Neural cell (in vitro differentiated cells): ENCODE measurements around the gene AP5B1. TPM values are rescaled to one million over a fixed set of nuclear protein-coding genes. Genes with fewer than 3 reads are reported as not detected.

Source experiments
- H2AFZ ChIP-seq: fragments of 200-600, 300-800 bp; sonication (generic), shearing (Covaris generic); 2 replicates; pipeline ENCODE4 v1.6.0; 2014; ENCODE audit warnings: low read depth, mild to moderate bottlenecking, antibody characterized with exemption, low read length, moderate library complexity
- H3F3A ChIP-seq: fragments of 200-600 bp; shearing (Covaris generic); 2 replicates; pipeline ENCODE4 v1.6.1; 2016; ENCODE audit warnings: mild to moderate bottlenecking, moderate library complexity, mixed read lengths, antibody characterized with exemption, low read length; ENCODE audit not compliant: insufficient read depth, poor library complexity, severe bottlenecking
- H3K27ac ChIP-seq: fragments of 200-600, 300-800 bp; sonication (generic), shearing (Covaris generic); 2 replicates; pipeline ENCODE4 v1.5.1; 2014; ENCODE audit warnings: mild to moderate bottlenecking, low read length, moderate library complexity
- H3K27me3 ChIP-seq: fragments of 300-800, 200-600 bp; sonication (generic), shearing (Covaris generic); 2 replicates; pipeline ENCODE4 v1.6.0; 2014; ENCODE audit warnings: mild to moderate bottlenecking, low read depth, low read length, moderate library complexity; ENCODE audit not compliant: insufficient read depth
- H3K36me3 ChIP-seq: fragments of 300-800, 200-600 bp; sonication (generic), shearing (Covaris generic); 2 replicates; pipeline ENCODE4 v1.5.1; 2014; ENCODE audit warnings: mild to moderate bottlenecking, antibody characterized with exemption, low read length, moderate library complexity; ENCODE audit not compliant: insufficient read depth
- H3K4me2 ChIP-seq: fragments of 300-800, 200-600 bp; sonication (generic), shearing (Covaris generic); 2 replicates; pipeline ENCODE4 v1.6.0; 2014; ENCODE audit warnings: mild to moderate bottlenecking, low read length
- H3K4me3 ChIP-seq: fragments of 300-800, 200-600 bp; sonication (generic), shearing (Covaris generic); 2 replicates; pipeline ENCODE4 v1.5.1; 2014; ENCODE audit warnings: mild to moderate bottlenecking, low read length, moderate library complexity
- H3K79me2 ChIP-seq: fragments of 200-600 bp; shearing (Covaris generic); replicated peaks from 2 replicates; pipeline ENCODE4 v1.6.0; 2014; ENCODE audit warnings: mild to moderate bottlenecking, low read length, moderate library complexity; ENCODE audit not compliant: insufficient read depth
- H3K9ac ChIP-seq: fragments of 300-800, 200-600 bp; sonication (generic), shearing (Covaris generic); 2 replicates; pipeline ENCODE4 v1.6.1; 2016; ENCODE audit warnings: mild to moderate bottlenecking, low read length, mixed read lengths
- H3K9me2 ChIP-seq: fragments of 200-600 bp; shearing (Covaris generic); 2 replicates; pipeline ENCODE4 v1.6.1; 2016; ENCODE audit warnings: mild to moderate bottlenecking, low read length, mixed read lengths; ENCODE audit not compliant: insufficient read depth
- H3K9me3 ChIP-seq: fragments of 200-600, 300-800 bp; sonication (generic), shearing (Covaris generic); 2 replicates; pipeline ENCODE4 v1.6.1; 2016; ENCODE audit warnings: mild to moderate bottlenecking, mixed run types, low read length, moderate library complexity, mixed read lengths
- H4K20me1 ChIP-seq: fragments of 200-600 bp; shearing (Covaris generic); 2 replicates; pipeline ENCODE4 v1.6.1; 2016; ENCODE audit warnings: mild to moderate bottlenecking, mixed run types; ENCODE audit not compliant: insufficient read depth
- EP300 ChIP-seq: fragments of 450-650 bp; conservative IDR thresholded peaks from 2 replicates; pipeline ENCODE4 v1.6.1; 2014; ENCODE audit warnings: antibody characterized with exemption, mild to moderate bottlenecking, moderate library complexity; ENCODE audit not compliant: poor library complexity, severe bottlenecking
- EZH2 ChIP-seq: fragments of 200-600, 300-800 bp; shearing (Covaris generic), sonication (generic); IDR thresholded peaks from 2 replicates; pipeline ENCODE4 v1.6.1; 2014; ENCODE audit warnings: antibody characterized with exemption, low read length, borderline replicate concordance, mild to moderate bottlenecking; ENCODE audit not compliant: insufficient read depth, poor library complexity, severe bottlenecking
- MXI1 ChIP-seq: fragments of 450-650 bp; conservative IDR thresholded peaks from 2 replicates; pipeline ENCODE4 v1.6.1; 2014; ENCODE audit warnings: antibody characterized with exemption, mild to moderate bottlenecking; ENCODE audit not compliant: poor library complexity, severe bottlenecking
- POLR2AphosphoS5 ChIP-seq: IDR thresholded peaks from 2 replicates; pipeline ENCODE4 v1.6.1; 2012
- RAD21 ChIP-seq: fragments of 450-650 bp; conservative IDR thresholded peaks from 2 replicates; pipeline ENCODE4 v1.6.1; 2014; ENCODE audit warnings: antibody characterized with exemption, mild to moderate bottlenecking, moderate library complexity
- REST ChIP-seq: IDR thresholded peaks from 2 replicates; pipeline ENCODE4 v1.6.1; 2012; ENCODE audit warnings: borderline replicate concordance
- SMC3 ChIP-seq: fragments of 450-650 bp; conservative IDR thresholded peaks from 2 replicates; pipeline ENCODE4 v1.6.1; 2014; ENCODE audit warnings: antibody characterized with exemption, mild to moderate bottlenecking, moderate library complexity; ENCODE audit not compliant: poor library complexity
- TAF1 ChIP-seq: IDR thresholded peaks from 2 replicates; pipeline ENCODE4 v1.6.1; 2012; ENCODE audit warnings: low read depth
- polyA plus RNA-seq: library from polyadenylated mRNA; depleted of rRNA; stranded (reverse); fragments of >200 nt; gene quantifications from 2 replicates; pipeline ENCODE4 v1.2.3, GENCODE V29; 2014
- TF ChIP-seq, protein P1 (sequence below): fragments of 450-650 bp; IDR thresholded peaks from 2 replicates; pipeline ENCODE4 v1.5.1; 2014; ENCODE audit warnings: antibody characterized with exemption, mild to moderate bottlenecking, moderate library complexity; ENCODE audit not compliant: poor library complexity, severe bottlenecking

The AP5B1 gene
- polyA plus RNA-seq, 1 donor from 2014 or later = 0.52 TPM

GRCh38 chr11:65810046-65810868, 29.5 kb upstream of the AP5B1 start:
- TF ChIP-seq, protein P1, sequence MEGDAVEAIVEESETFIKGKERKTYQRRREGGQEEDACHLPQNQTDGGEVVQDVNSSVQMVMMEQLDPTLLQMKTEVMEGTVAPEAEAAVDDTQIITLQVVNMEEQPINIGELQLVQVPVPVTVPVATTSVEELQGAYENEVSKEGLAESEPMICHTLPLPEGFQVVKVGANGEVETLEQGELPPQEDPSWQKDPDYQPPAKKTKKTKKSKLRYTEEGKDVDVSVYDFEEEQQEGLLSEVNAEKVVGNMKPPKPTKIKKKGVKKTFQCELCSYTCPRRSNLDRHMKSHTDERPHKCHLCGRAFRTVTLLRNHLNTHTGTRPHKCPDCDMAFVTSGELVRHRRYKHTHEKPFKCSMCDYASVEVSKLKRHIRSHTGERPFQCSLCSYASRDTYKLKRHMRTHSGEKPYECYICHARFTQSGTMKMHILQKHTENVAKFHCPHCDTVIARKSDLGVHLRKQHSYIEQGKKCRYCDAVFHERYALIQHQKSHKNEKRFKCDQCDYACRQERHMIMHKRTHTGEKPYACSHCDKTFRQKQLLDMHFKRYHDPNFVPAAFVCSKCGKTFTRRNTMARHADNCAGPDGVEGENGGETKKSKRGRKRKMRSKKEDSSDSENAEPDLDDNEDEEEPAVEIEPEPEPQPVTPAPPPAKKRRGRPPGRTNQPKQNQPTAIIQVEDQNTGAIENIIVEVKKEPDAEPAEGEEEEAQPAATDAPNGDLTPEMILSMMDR = peak; percentile 9
- TF ChIP-seq TAF1 (no peak), RAD21 (peak; percentile 13)
- Histone ChIP-seq H3K27me3 (no peaks in the 10 kb centered on the region), H3K79me2 (no peaks in the 10 kb centered on the region), H3K27ac (no peak overlapping the region), H3K9me3 (no peaks in the 10 kb centered on the region), H3K36me3 (no peaks in the 10 kb centered on the region), H3K9me2 (no peaks in the 10 kb centered on the region), H3K9ac (no peak overlapping the region), H2AFZ (no peak overlapping the region), H4K20me1 (no peaks in the 10 kb centered on the region), H3K4me2 (no peak overlapping the region), H3K4me3 (no peak overlapping the region), H3F3A (no peaks in the 10 kb centered on the region)

DNA sequence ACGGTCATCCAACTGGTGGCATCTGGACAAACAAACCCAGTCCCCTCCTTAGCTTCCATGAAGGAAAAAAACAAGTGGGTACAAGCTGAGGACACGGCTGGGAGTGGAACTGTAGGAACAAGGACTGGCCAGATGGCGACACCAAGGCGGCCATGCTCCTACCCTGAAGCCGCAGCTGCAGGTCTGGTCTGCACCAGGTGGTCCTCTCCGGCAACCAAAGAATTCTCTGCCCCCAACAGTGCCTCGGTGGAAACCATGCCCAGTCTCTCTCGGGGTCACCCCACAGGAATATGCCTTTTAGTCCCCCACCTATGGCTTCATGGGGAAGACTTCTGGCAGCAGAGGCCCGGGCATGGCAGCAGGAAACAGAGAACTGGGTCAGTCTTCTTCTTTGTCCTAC, 28.7 kb upstream of the AP5B1 start:
- no peak for TF ChIP-seq RAD21
- no peak for TF ChIP-seq REST
- TF ChIP-seq POLR2AphosphoS5 = no peak
- TF ChIP-seq SMC3 = no peak
- no peak for TF ChIP-seq MXI1
- TF ChIP-seq, protein P1 = no peak
- no peak for TF ChIP-seq TAF1
- TF ChIP-seq EP300 = no peak
- TF ChIP-seq EZH2 = no peak
- Histone ChIP-seq H4K20me1 (no peaks in the 10 kb centered on the region), H3K4me3 (no peak overlapping the region), H3K9ac (no peak overlapping the region), H3K9me2 (no peaks in the 10 kb centered on the region), H3K79me2 (no peaks in the 10 kb centered on the region), H3F3A (no peaks in the 10 kb centered on the region), H3K4me2 (no peak overlapping the region), H2AFZ (no peak overlapping the region), H3K27me3 (no peaks in the 10 kb centered on the region), H3K36me3 (no peaks in the 10 kb centered on the region), H3K9me3 (no peaks in the 10 kb centered on the region), H3K27ac (no peak overlapping the region)
